ENCODE measurements around the gene ZDHHC1.
"Not testable (repeated sequence)": the region's sequence is repeated elsewhere in the genome, so short reads cannot be mapped to it uniquely, and the experiment has no call there.

Gene ZDHHC1

GRCh38 chr16:67384778-67385510 is 31.3 kb downstream of the ZDHHC1 start:
- Histone ChIP-seq H3K4me3 (no peak overlapping the region), H3K27ac (no peak overlapping the region)
- no peak for DNase-seq (ENCODE audit: low spot score)
- TF ChIP-seq, protein P1, sequence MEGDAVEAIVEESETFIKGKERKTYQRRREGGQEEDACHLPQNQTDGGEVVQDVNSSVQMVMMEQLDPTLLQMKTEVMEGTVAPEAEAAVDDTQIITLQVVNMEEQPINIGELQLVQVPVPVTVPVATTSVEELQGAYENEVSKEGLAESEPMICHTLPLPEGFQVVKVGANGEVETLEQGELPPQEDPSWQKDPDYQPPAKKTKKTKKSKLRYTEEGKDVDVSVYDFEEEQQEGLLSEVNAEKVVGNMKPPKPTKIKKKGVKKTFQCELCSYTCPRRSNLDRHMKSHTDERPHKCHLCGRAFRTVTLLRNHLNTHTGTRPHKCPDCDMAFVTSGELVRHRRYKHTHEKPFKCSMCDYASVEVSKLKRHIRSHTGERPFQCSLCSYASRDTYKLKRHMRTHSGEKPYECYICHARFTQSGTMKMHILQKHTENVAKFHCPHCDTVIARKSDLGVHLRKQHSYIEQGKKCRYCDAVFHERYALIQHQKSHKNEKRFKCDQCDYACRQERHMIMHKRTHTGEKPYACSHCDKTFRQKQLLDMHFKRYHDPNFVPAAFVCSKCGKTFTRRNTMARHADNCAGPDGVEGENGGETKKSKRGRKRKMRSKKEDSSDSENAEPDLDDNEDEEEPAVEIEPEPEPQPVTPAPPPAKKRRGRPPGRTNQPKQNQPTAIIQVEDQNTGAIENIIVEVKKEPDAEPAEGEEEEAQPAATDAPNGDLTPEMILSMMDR (IDR thresholded peaks at IDR 0.05): no peak

GRCh38 chr16:67383284-67383683 is 33.0 kb downstream of the ZDHHC1 start:
- DNase-seq (ENCODE audit: low spot score): no peak
- no peak overlapping the region for H3K27ac ChIP-seq
- TF ChIP-seq, protein P1 (IDR thresholded peaks at IDR 0.05): no peak

GRCh38 chr16:67378642-67379041 is 37.6 kb downstream of the ZDHHC1 start:
- DNase-seq (ENCODE audit: low spot score): no peak
- no peak overlapping the region for H3K27ac ChIP-seq
- TF ChIP-seq, protein P1 (IDR thresholded peaks at IDR 0.05): no peak

More at GRCh38 chr16:67383284-67383683, 33.0 kb downstream of the ZDHHC1 start:
- H3K4me3 ChIP-seq: no peak overlapping the region

DNA sequence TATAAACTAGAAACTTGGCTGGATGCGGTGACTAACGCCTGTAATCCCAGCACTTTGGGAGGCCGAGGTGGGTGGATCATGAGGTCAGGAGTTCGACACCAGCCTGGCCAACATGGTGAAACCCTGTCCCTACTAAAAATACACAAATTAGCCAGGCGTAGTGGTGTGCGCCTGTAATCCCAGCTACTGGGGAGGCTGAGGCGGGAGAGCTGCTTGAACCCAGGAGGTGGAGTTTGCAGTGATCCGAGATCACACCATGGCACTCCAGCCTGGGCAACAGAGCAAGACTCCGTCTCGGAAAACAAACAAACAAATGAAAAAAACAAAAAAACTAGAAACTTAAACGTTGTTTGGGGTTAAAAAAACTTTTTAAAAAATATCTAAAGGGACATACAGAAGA is 40.3 kb downstream of the ZDHHC1 start:
- not testable (repeated sequence) for H3K27ac ChIP-seq; H3K4me3 ChIP-seq; DNase-seq (ENCODE audit: low spot score)

More at GRCh38 chr16:67378642-67379041, 37.6 kb downstream of the ZDHHC1 start:
- H3K4me3 ChIP-seq: no peak overlapping the region

- Histone ChIP-seq H3K4me3 (no peak overlapping the region), H3K27ac (no peak overlapping the region)
- DNase-seq (ENCODE audit: low spot score): no peak
- TF ChIP-seq, protein P1 (IDR thresholded peaks at IDR 0.05): no peak
These were observed 43.6 kb downstream of the ZDHHC1 start for GRCh38 chr16:67372664-67373063.

GRCh38 chr16:67370661-67371060 is 45.6 kb downstream of the ZDHHC1 start:
- H3K27ac ChIP-seq: no peak overlapping the region
- H3K4me3 ChIP-seq: no peak overlapping the region
- TF ChIP-seq, protein P1 (IDR thresholded peaks at IDR 0.05): no peak
- no peak for DNase-seq (ENCODE audit: low spot score)

- H3K27ac ChIP-seq: no peak overlapping the region
- DNase-seq (ENCODE audit: low spot score): no peak
- no peak overlapping the region for H3K4me3 ChIP-seq
- TF ChIP-seq, protein P1 (IDR thresholded peaks at IDR 0.05): no peak
These were observed 51.6 kb downstream of the ZDHHC1 start for GRCh38 chr16:67364600-67365235.
